ENCODE data around the gene CCDC92B.
A peak's percentile ranks its signal among the peaks of the same experiment; 100 is the strongest.

DNA sequence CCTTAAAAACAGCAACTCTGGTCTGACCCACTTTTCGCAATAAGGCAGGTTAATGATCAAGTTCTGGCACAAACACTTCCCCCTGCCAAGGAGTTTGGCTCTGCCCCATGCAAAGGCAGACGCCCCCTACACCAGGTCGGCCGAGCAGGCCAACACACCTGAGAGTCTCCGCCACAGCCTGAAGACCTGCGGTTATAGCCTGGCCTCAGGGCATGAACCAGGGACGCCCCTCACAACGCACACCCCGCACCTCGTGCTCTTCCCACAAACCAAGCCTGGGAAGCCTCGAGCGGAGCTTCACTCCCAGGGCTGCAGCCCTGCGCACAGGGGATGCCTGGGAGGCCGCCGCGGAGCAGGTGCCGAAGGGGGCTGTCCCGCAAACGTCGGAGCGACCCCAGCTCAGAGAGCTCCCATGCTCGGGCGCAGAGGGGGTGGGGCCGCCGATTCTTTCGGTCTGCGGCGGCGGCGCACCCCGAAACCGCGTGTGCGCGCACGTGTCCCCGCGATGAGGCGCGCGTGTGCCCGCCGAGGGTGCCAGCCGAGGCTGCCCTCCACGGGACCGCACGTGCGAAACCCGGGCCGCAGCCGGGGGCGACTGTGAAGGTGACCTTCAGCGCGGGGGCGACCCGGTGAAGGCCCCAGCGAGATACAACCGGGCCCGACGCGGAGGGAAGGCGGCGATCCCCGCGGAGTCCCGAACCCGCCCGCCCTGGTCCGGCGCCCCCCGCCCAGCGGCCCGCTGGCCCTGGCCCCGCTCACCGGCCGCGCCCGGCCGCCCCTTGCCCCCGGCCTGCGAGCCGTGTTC, 38.4 kb downstream of the CCDC92B start:
- TF ChIP-seq CTCF (IDR thresholded peaks at IDR 0.05; ENCODE audit: low read depth, low read length) (no peak), MAX (IDR thresholded peaks at IDR 0.05; ENCODE audit: low read depth, low read length) (peak; percentile 84), POLR2A (IDR thresholded peaks at IDR 0.05; ENCODE audit: extremely low read depth, insufficient read length) (no peak)

Data from NB4 (cell line).